ENCODE data around the gene ATG9B. TPM values are rescaled to one million over a fixed set of nuclear protein-coding genes. Genes with fewer than 3 reads are reported as not detected.

The ATG9B gene
- total and polyA plus RNA-seq, 9 of the 15 experiments (the other 6 are each of a cell fraction or from before 2014, with no cell fraction given), result 0.29 to 8.0 (median 2.1) TPM

GRCh38 chr7:151008511-151009323 lies 15.6 kb downstream of the ATG9B start (continued):
- TF ChIP-seq ZNF609 (CRISPR knock-in tag; IDR thresholded peaks at IDR 0.05; ENCODE audit: borderline replicate concordance), result peak; percentile 82; the same call in 1 of the 2 replicates
- no peak for TF ChIP-seq PBX2 (CRISPR knock-in tag; IDR thresholded peaks at IDR 0.05; ENCODE audit: low read depth)
- no peak for TF ChIP-seq PBX2 (tag; conservative IDR thresholded peaks at IDR 0.05; ENCODE audit: low read depth)
- TF ChIP-seq ZNF124 (CRISPR knock-in tag; IDR thresholded peaks at IDR 0.05), result no peak
- no peak for TF ChIP-seq MCM2 (IDR thresholded peaks at IDR 0.05; ENCODE audit: low read depth)
- TF ChIP-seq GABPB2 (CRISPR knock-in tag; conservative IDR thresholded peaks at IDR 0.05), result no peak
- TF ChIP-seq C11orf30 (IDR thresholded peaks at IDR 0.05; ENCODE audit: low read depth), result peak; percentile 82
